Trophoblast cell (in vitro differentiated cells and primary cell): ENCODE data around the gene TUNAR.

Experiments
- DNase-seq, 2 donors: peaks; one replicate each; pipeline ENCODE4 v3.0.0-alpha.2; 2016
- H2AFZ ChIP-seq: 2 replicates; pipeline ENCODE4 v1.6.1; 2013; ENCODE audit warnings: low read length, moderate library complexity, mild to moderate bottlenecking; ENCODE audit not compliant: insufficient read depth, poor library complexity
- H2AK5ac ChIP-seq: 2 replicates; pipeline ENCODE4 v1.6.1; 2013; ENCODE audit warnings: mild to moderate bottlenecking, low read length
- H2BK120ac ChIP-seq: 2 replicates; pipeline ENCODE4 v1.6.1; 2013; ENCODE audit warnings: low read length, mild to moderate bottlenecking, moderate library complexity; ENCODE audit not compliant: insufficient read depth, poor library complexity
- H2BK12ac ChIP-seq: 2 replicates; pipeline ENCODE4 v1.6.1; 2013; ENCODE audit warnings: mild to moderate bottlenecking, low read length, moderate library complexity
- H2BK5ac ChIP-seq: 2 replicates; pipeline ENCODE4 v1.6.1; 2013; ENCODE audit warnings: low read length, low read depth, moderate library complexity, mild to moderate bottlenecking; ENCODE audit not compliant: poor library complexity
- H3K14ac ChIP-seq: 2 replicates; pipeline ENCODE4 v1.6.1; 2013; ENCODE audit warnings: mild to moderate bottlenecking, low read length
- H3K18ac ChIP-seq: 2 replicates; pipeline ENCODE4 v1.6.1; 2013; ENCODE audit warnings: mild to moderate bottlenecking, low read length
- H3K23ac ChIP-seq: 2 replicates; pipeline ENCODE4 v1.6.1; 2013; ENCODE audit warnings: low read length
- H3K27ac ChIP-seq: 2 replicates; pipeline ENCODE4 v1.5.1; 2013; ENCODE audit warnings: low read depth, mild to moderate bottlenecking, inconsistent platforms, low read length, moderate library complexity
- H3K27me3 ChIP-seq: 2 replicates; pipeline ENCODE4 v1.6.1; 2013; ENCODE audit warnings: inconsistent platforms, mild to moderate bottlenecking, low read length, moderate library complexity; ENCODE audit not compliant: insufficient read depth
- H3K36me3 ChIP-seq, 2 experiments: 1 replicate in 1 of 2; 2 replicates in 1 of 2; pipeline ENCODE4 v1.6.1; 2013; ENCODE audit warnings: low read length in 2 of 2, mild to moderate bottlenecking in 2 of 2, moderate library complexity in 1 of 2; ENCODE audit not compliant: insufficient read depth in 2 of 2, control insufficient read depth in 1 of 2
- H3K4ac ChIP-seq: 2 replicates; pipeline ENCODE4 v1.6.1; 2013; ENCODE audit warnings: low read depth, mild to moderate bottlenecking, low read length, moderate library complexity
- H3K4me1 ChIP-seq, 2 experiments: 1 replicate in 1 of 2; 2 replicates in 1 of 2; pipeline ENCODE4 v1.6.1; 2013; ENCODE audit warnings: low read length in 2 of 2, mild to moderate bottlenecking in 2 of 2, moderate library complexity in 1 of 2; ENCODE audit not compliant: insufficient read depth in 2 of 2, control insufficient read depth in 1 of 2
- H3K4me2 ChIP-seq: 2 replicates; pipeline ENCODE4 v1.6.1; 2013; ENCODE audit warnings: inconsistent platforms, mild to moderate bottlenecking, low read length, moderate library complexity
- H3K4me3 ChIP-seq: 2 replicates; pipeline ENCODE4 v1.5.1; 2013; ENCODE audit warnings: mild to moderate bottlenecking, low read depth, low read length, inconsistent platforms
- H3K79me1 ChIP-seq: one replicate; pipeline ENCODE4 v1.6.1; 2013; ENCODE audit warnings: low read length
- H3K79me2 ChIP-seq: 2 replicates; pipeline ENCODE4 v1.6.1; 2013; ENCODE audit warnings: low read length, mild to moderate bottlenecking; ENCODE audit not compliant: control insufficient read depth, insufficient read depth, poor library complexity
- H3K9ac ChIP-seq: 2 replicates; pipeline ENCODE4 v1.6.1; 2013; ENCODE audit warnings: mild to moderate bottlenecking, low read length
- H3K9me3 ChIP-seq: 2 replicates; pipeline ENCODE4 v1.6.1; 2013; ENCODE audit warnings: low read depth, mild to moderate bottlenecking, control low read depth, inconsistent platforms, low read length; ENCODE audit not compliant: insufficient read depth
- H4K12ac ChIP-seq: 2 replicates; pipeline ENCODE4 v1.6.1; 2013; ENCODE audit warnings: low read depth, mild to moderate bottlenecking, low read length, moderate library complexity
- H4K8ac ChIP-seq: 2 replicates; pipeline ENCODE4 v1.6.1; 2013; ENCODE audit warnings: low read depth, mild to moderate bottlenecking, low read length, moderate library complexity
- H4K91ac ChIP-seq: one replicate; pipeline ENCODE4 v1.6.1; 2013; ENCODE audit warnings: low read depth, mild to moderate bottlenecking, low read length, moderate library complexity
- WGBS: extraction: QIAGEN DNeasy Blood & Tissue Kit; methylation state at CpG from one replicate; pipeline ENCODE4 v1.1.7; 2013; ENCODE audit warnings: missing lambda C conversion rate; ENCODE audit not compliant: insufficient read length, insufficient coverage; ENCODE audit errors: extremely low coverage; 5-methylcytosine and 5-hydroxymethylcytosine counted together

Gene TUNAR

DNA sequence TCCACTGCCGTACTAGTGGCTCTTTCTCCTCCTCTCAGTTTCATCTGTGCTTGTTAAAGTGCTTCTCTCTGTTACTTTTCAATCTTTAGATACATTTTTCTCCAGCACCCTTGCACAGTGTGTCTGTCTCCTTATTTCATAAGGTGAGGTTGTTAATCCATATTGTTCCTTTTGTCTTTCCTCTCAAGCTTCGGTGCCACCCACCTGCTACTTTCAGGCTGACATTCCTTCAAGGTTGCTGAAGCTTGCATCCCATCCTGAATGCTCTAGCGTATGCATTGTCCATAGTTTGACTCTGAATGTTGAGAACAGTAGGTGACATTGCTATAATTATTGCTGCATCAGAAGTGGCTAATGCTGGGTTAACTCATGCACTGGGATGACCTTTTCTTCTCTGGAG, 20.6 kb downstream of the TUNAR start:
- no peaks in the 10 kb centered on the region for H3K79me2 ChIP-seq

DNA sequence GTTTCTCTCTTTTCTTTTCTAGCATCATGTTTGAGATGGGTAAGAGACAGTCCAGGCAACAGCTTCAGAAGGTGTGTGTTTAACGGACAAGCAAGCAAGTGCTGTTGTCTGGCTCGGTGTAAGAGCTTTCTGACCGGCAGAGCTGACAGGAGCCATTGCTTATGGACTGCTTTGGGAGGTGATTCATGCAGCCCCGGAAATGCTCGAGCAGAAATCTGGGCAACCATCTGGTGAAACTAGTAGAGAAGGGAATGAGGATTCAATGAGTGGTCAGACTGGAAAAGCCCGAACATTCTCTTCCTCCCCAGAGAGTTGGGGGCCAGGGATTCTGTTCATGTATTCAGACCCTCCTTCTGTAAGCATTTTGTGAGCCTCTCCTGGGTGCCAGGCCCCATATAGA, 24.4 kb downstream of the TUNAR start:
- Histone ChIP-seq H3K4me3 (no peak overlapping the region), H3K4ac (no peak overlapping the region), H2AK5ac (no peak overlapping the region), H3K9ac (no peak overlapping the region), H3K18ac (no peak overlapping the region), H3K79me2 (no peaks in the 10 kb centered on the region), H3K27me3 (no peaks in the 10 kb centered on the region), H3K9me3 (no peaks in the 10 kb centered on the region), H3K14ac (no peak overlapping the region), H2BK120ac (no peak overlapping the region), H3K79me1 (no peaks in the 10 kb centered on the region), H3K27ac (no peak overlapping the region), H2BK5ac (no peak overlapping the region), H3K4me2 (no peak overlapping the region), H2AFZ (no peak overlapping the region), H2BK12ac (no peak overlapping the region), H4K8ac (no peak overlapping the region), H4K12ac (no peak overlapping the region), H3K4me1 (peaks cover 0 to 4% of the 10 kb centered on the region in 2 experiments), H3K36me3 (no peaks in the 10 kb centered on the region), H4K91ac (no peak overlapping the region), H3K23ac (no peak overlapping the region)
- DNase-seq = no peak
- WGBS = no CpG with 5 or more reads among the region's 6 CpGs

More for the DNA sequence above, 20.6 kb downstream of the TUNAR start:
- Histone ChIP-seq H3K36me3 (no peaks in the 10 kb centered on the region), H3K9me3 (peaks cover 1% of the 10 kb centered on the region), H2AK5ac (no peak overlapping the region), H3K4ac (no peak overlapping the region), H3K27me3 (no peaks in the 10 kb centered on the region), H3K27ac (no peak overlapping the region), H4K12ac (no peak overlapping the region), H2AFZ (no peak overlapping the region), H3K18ac (no peak overlapping the region), H3K4me1 (peaks cover 0 to 4% of the 10 kb centered on the region in 2 experiments), H3K14ac (no peak overlapping the region), H4K91ac (no peak overlapping the region), H2BK120ac (no peak overlapping the region), H4K8ac (no peak overlapping the region), H2BK12ac (no peak overlapping the region), H2BK5ac (no peak overlapping the region), H3K4me2 (no peak overlapping the region), H3K23ac (no peak overlapping the region), H3K79me1 (no peaks in the 10 kb centered on the region), H3K9ac (no peak overlapping the region), H3K4me3 (no peak overlapping the region)
- DNase-seq = no peak
- WGBS = no CpG with 5 or more reads among the region's 3 CpGs

DNA sequence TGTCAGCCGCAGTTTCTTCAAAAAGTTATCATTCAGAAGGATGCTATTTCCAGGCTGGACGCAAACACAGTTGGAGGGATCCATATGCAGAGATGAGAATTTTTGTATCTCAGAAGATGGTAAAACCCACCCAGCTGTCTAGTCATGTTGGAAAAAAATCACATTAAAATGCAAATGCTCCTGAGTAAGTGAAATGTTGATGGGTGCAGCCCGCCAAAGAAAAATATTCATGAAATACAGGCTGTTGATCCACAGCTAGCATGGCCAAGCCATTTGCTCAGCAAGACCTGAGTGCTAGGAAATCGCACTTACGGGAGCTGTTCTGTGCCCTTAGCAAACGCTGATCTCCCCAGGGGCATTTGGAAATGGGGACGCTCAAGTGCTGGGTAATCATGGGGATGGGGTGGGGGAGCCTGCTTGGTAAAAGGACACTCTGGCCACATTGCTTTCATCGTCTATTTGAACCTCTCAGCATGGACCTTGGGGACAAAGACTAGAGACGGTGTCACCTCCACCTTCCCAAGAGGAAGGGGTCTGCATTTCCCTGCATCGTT, 25.7 kb downstream of the TUNAR start:
- WGBS = no CpG with 5 or more reads among the region's 10 CpGs
- Histone ChIP-seq H4K91ac (no peak overlapping the region), H2BK12ac (no peak overlapping the region)

DNA sequence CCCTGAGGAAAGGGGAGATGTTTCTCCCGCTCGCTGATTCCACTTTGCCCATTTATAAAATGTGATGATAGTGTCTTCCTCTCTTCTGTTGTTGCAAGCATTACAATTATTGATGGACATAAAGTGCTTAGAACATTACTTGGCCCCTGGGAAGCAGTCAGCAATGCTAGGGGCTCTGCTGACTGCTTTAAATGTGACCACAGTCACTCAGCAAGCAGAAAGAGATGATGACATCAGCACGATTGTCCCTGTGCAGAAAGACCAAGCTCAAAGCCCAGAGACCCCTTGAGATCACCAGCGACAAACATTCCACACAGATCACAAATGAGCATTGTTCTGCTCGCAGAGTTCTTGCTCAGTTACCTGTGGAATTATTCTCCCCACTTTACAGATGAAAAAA, 26.5 kb downstream of the TUNAR start:
- H3K18ac ChIP-seq = no peak overlapping the region

More for the DNA sequence above, 25.7 kb downstream of the TUNAR start:
- no peak overlapping the region for H4K8ac ChIP-seq
- H3K4me1 ChIP-seq = peaks cover 0 to 4% of the 10 kb centered on the region in 2 experiments
- H3K14ac ChIP-seq = no peak overlapping the region
- H3K36me3 ChIP-seq = no peaks in the 10 kb centered on the region
- H2BK120ac ChIP-seq = no peak overlapping the region
- no peak overlapping the region for H3K9ac ChIP-seq
- H3K79me2 ChIP-seq = no peaks in the 10 kb centered on the region
- no peak overlapping the region for H3K27ac ChIP-seq
- no peak overlapping the region for H2AK5ac ChIP-seq
- H3K9me3 ChIP-seq = no peaks in the 10 kb centered on the region
- no peak overlapping the region for H3K4me3 ChIP-seq
- no peak overlapping the region for H3K4ac ChIP-seq
- no peak overlapping the region for H3K4me2 ChIP-seq
- no peak overlapping the region for H3K18ac ChIP-seq
- H3K27me3 ChIP-seq = no peaks in the 10 kb centered on the region
- no peak overlapping the region for H2AFZ ChIP-seq
- no peaks in the 10 kb centered on the region for H3K79me1 ChIP-seq
- no peak overlapping the region for H3K23ac ChIP-seq
- no peak for DNase-seq
- no peak overlapping the region for H2BK5ac ChIP-seq
- no peak overlapping the region for H4K12ac ChIP-seq

More for the DNA sequence above, 26.5 kb downstream of the TUNAR start:
- Histone ChIP-seq H3K9ac (no peak overlapping the region), H3K27ac (no peak overlapping the region), H2BK120ac (no peak overlapping the region), H3K4me1 (peaks cover 0 to 4% of the 10 kb centered on the region in 2 experiments), H3K36me3 (no peaks in the 10 kb centered on the region), H2AFZ (no peak overlapping the region), H3K14ac (no peak overlapping the region), H3K4me3 (no peak overlapping the region), H2BK12ac (no peak overlapping the region), H2AK5ac (no peak overlapping the region), H3K4ac (no peak overlapping the region), H4K8ac (no peak overlapping the region), H3K9me3 (peaks cover 2% of the 10 kb centered on the region), H2BK5ac (no peak overlapping the region), H3K23ac (no peak overlapping the region), H3K79me1 (no peaks in the 10 kb centered on the region), H3K27me3 (no peaks in the 10 kb centered on the region), H4K91ac (no peak overlapping the region), H3K4me2 (no peak overlapping the region), H3K79me2 (no peaks in the 10 kb centered on the region), H4K12ac (no peak overlapping the region)
- DNase-seq = no peak
- no CpG with 5 or more reads among the region's 5 CpGs for WGBS
